MM.1S (cell line): Measurements from ENCODE around the gene RBMS3.

Experiments
- DNase-seq: peaks from one replicate; pipeline ENCODE4 v3.0.0-alpha.2; 2015
- H2AFZ ChIP-seq: fragments of 300-600 bp; sonication (generic); 2 replicates; pipeline ENCODE4 v1.6.0; 2016; ENCODE audit warnings: antibody characterized with exemption, low read length
- H3F3A ChIP-seq: fragments of 300-600 bp; sonication (generic); 2 replicates; pipeline ENCODE4 v1.6.1; 2016; ENCODE audit warnings: mild to moderate bottlenecking, antibody characterized with exemption, low read length, moderate library complexity, mixed read lengths; ENCODE audit not compliant: insufficient read depth
- H3K27ac ChIP-seq: fragments of 300-600 bp; sonication (generic); 2 replicates; pipeline ENCODE4 v1.5.1; 2016; ENCODE audit warnings: mild to moderate bottlenecking, low read length
- H3K27me3 ChIP-seq: fragments of 300-600 bp; sonication (generic); replicated peaks from 2 replicates; pipeline ENCODE4 v1.6.0; 2016; ENCODE audit warnings: low read length; ENCODE audit not compliant: insufficient read depth
- H3K36me3 ChIP-seq: fragments of 300-600 bp; sonication (generic); replicated peaks from 2 replicates; pipeline ENCODE4 v1.6.1; 2016; ENCODE audit warnings: mild to moderate bottlenecking, low read length, mixed read lengths; ENCODE audit not compliant: insufficient read depth
- H3K4me1 ChIP-seq: fragments of 300-600 bp; sonication (generic); 2 replicates; pipeline ENCODE4 v1.6.1; 2016; ENCODE audit warnings: low read length, mixed read lengths
- H3K4me2 ChIP-seq: fragments of 300-600 bp; sonication (generic); 2 replicates; pipeline ENCODE4 v1.6.0; 2016; ENCODE audit warnings: low read depth, low read length
- H3K4me3 ChIP-seq: fragments of 300-600 bp; sonication (generic); 2 replicates; pipeline ENCODE4 v1.5.1; 2016; ENCODE audit warnings: low read length, mixed read lengths
- H3K79me2 ChIP-seq: fragments of 300-600 bp; sonication (generic); 2 replicates; pipeline ENCODE4 v1.6.1; 2016; ENCODE audit warnings: mixed run types, low read length, mixed read lengths
- H3K9ac ChIP-seq: fragments of 300-600 bp; sonication (generic); 2 replicates; pipeline ENCODE4 v1.6.1; 2016; ENCODE audit warnings: low read length, mixed read lengths
- H3K9me2 ChIP-seq: fragments of 300-600 bp; sonication (generic); replicated peaks from 2 replicates; pipeline ENCODE4 v1.6.1; 2016; ENCODE audit warnings: mild to moderate bottlenecking, low read length, mixed read lengths; ENCODE audit not compliant: insufficient read depth
- H3K9me3 ChIP-seq: fragments of 300-600 bp; sonication (generic); replicated peaks from 2 replicates; pipeline ENCODE4 v1.6.1; 2016; ENCODE audit warnings: mild to moderate bottlenecking, low read length, mixed read lengths; ENCODE audit not compliant: insufficient read depth
- H4K20me1 ChIP-seq: fragments of 300-600 bp; sonication (generic); 2 replicates; pipeline ENCODE4 v1.6.1; 2016; ENCODE audit warnings: mild to moderate bottlenecking, low read length, moderate library complexity, mixed read lengths; ENCODE audit not compliant: insufficient read depth
- CTCF ChIP-seq: fragments of 300-600 bp; sonication (generic); IDR thresholded peaks from 2 replicates; pipeline ENCODE4 v1.5.1; 2016; ENCODE audit warnings: antibody characterized with exemption, low read length, mixed read lengths
- EZH2 ChIP-seq: fragments of 300-600 bp; sonication (generic); optimal IDR thresholded peaks from 2 replicates; pipeline ENCODE3; 2017; ENCODE audit warnings: low read depth, mild to moderate bottlenecking, antibody characterized with exemption, low read length, mixed read lengths
- EZH2phosphoT487 ChIP-seq: fragments of 300-600 bp; sonication (generic); IDR thresholded peaks from 2 replicates; pipeline ENCODE4 v1.6.1; 2018; ENCODE audit warnings: antibody characterized with exemption, low read length

The RBMS3 gene

GRCh38 chr3:29854821-29855220 lies 574.0 kb downstream of the RBMS3 start:
- H4K20me1 ChIP-seq, result no peaks in the 10 kb centered on the region
- DNase-seq, result no peak

GRCh38 chr3:29859726-29860270 lies 578.9 kb downstream of the RBMS3 start:
- H3K36me3 ChIP-seq, result no peaks in the 10 kb centered on the region
- no peak for DNase-seq
- no peaks in the 10 kb centered on the region for H3K9me3 ChIP-seq
- H3K4me1 ChIP-seq, result no peaks in the 10 kb centered on the region
- H3K9ac ChIP-seq, result no peak overlapping the region
- H3K79me2 ChIP-seq, result no peaks in the 10 kb centered on the region
- TF ChIP-seq EZH2, result no peak
- TF ChIP-seq CTCF, result no peak
- no peak for TF ChIP-seq EZH2phosphoT487
- H4K20me1 ChIP-seq, result no peaks in the 10 kb centered on the region
- no peaks in the 10 kb centered on the region for H3F3A ChIP-seq
- H3K4me3 ChIP-seq, result no peak overlapping the region
- H3K4me2 ChIP-seq, result no peak overlapping the region
- no peaks in the 10 kb centered on the region for H3K27me3 ChIP-seq
- H3K27ac ChIP-seq, result no peak overlapping the region
- no peak overlapping the region for H2AFZ ChIP-seq
- H3K9me2 ChIP-seq, result no peaks in the 10 kb centered on the region

More at GRCh38 chr3:29854821-29855220, 574.0 kb downstream of the RBMS3 start:
- Histone ChIP-seq H3K9me3 (no peaks in the 10 kb centered on the region), H3K4me2 (no peak overlapping the region), H3K27me3 (no peaks in the 10 kb centered on the region), H3K4me1 (no peaks in the 10 kb centered on the region), H3K9me2 (no peaks in the 10 kb centered on the region), H3K36me3 (no peaks in the 10 kb centered on the region), H3K79me2 (no peaks in the 10 kb centered on the region), H3K4me3 (no peak overlapping the region), H3K27ac (no peak overlapping the region), H3F3A (no peaks in the 10 kb centered on the region), H2AFZ (no peak overlapping the region), H3K9ac (no peak overlapping the region)
- TF ChIP-seq CTCF (no peak), EZH2 (no peak), EZH2phosphoT487 (no peak)

- no peak overlapping the region for H3K4me2 ChIP-seq
- no peaks in the 10 kb centered on the region for H3K36me3 ChIP-seq
- H4K20me1 ChIP-seq, result no peaks in the 10 kb centered on the region
- no peak for DNase-seq
- no peak overlapping the region for H2AFZ ChIP-seq
- no peaks in the 10 kb centered on the region; the same call in 1 of the 2 replicates for H3K4me1 ChIP-seq
- TF ChIP-seq CTCF, result no peak
- TF ChIP-seq EZH2, result no peak
- TF ChIP-seq EZH2phosphoT487, result no peak
- no peaks in the 10 kb centered on the region for H3K79me2 ChIP-seq
- H3K4me3 ChIP-seq, result no peak overlapping the region
- no peak overlapping the region for H3K27ac ChIP-seq
- H3K27me3 ChIP-seq, result no peaks in the 10 kb centered on the region
- H3F3A ChIP-seq, result no peaks in the 10 kb centered on the region
- no peaks in the 10 kb centered on the region for H3K9me2 ChIP-seq
- no peak overlapping the region for H3K9ac ChIP-seq
- H3K9me3 ChIP-seq, result no peaks in the 10 kb centered on the region
Measured at GRCh38 chr3:29864809-29865208, 583.9 kb downstream of the RBMS3 start.
